Measurements from ENCODE around the gene C3.
A peak's percentile ranks its signal among the peaks of the same experiment; 100 is the strongest.

C3 gene

GRCh38 chr19:6738787-6739389 lies 18.4 kb upstream of the C3 start:
- peak overlapping the region; percentile 50 for H3K4me3 ChIP-seq (ENCODE audit: low read depth, low read length)
- TF ChIP-seq CTCF (conservative IDR thresholded peaks at IDR 0.05; ENCODE audit: low read depth, low read length) = no peak
- DNase-seq (ENCODE audit: low read depth) = no peak

GRCh38 chr19:6737873-6738786 lies 17.7 kb upstream of the C3 start:
- peak; percentile 92 for DNase-seq (ENCODE audit: low read depth)
- H3K4me3 ChIP-seq (ENCODE audit: low read depth, low read length) = no peak overlapping the region
- TF ChIP-seq CTCF (conservative IDR thresholded peaks at IDR 0.05; ENCODE audit: low read depth, low read length) = peak; percentile 78

GRCh38 chr19:6737284-6737872 lies 16.9 kb upstream of the C3 start, which contains the start of gene GPR108:
Gene GPR108, minus strand, starts transcription at chr19:6737580. Its CDS starts 4 bp downstream, at chr19:6737576.
- peak within 1 kb of the TSS; percentile 82 for H3K4me3 ChIP-seq (ENCODE audit: low read depth, low read length)
- TF ChIP-seq CTCF (conservative IDR thresholded peaks at IDR 0.05; ENCODE audit: low read depth, low read length) = no peak
- peak; percentile 100 for DNase-seq (ENCODE audit: low read depth)

- no peak for TF ChIP-seq CTCF (conservative IDR thresholded peaks at IDR 0.05; ENCODE audit: low read depth, low read length)
- DNase-seq (ENCODE audit: low read depth) = no peak
- H3K4me3 ChIP-seq (ENCODE audit: low read depth, low read length) = peak overlapping the region; percentile 82
Measured at GRCh38 chr19:6736917-6737283, 16.4 kb upstream of the C3 start.

- peak; percentile 84 for TF ChIP-seq CTCF (conservative IDR thresholded peaks at IDR 0.05; ENCODE audit: low read depth, low read length)
- peak overlapping the region; percentile 82 for H3K4me3 ChIP-seq (ENCODE audit: low read depth, low read length)
- peak; percentile 96 for DNase-seq (ENCODE audit: low read depth)
Measured at GRCh38 chr19:6736169-6736916, 15.9 kb upstream of the C3 start.

- DNase-seq (ENCODE audit: low read depth) = peak; percentile 32
Measured at GRCh38 chr19:6735181-6735911, 14.9 kb upstream of the C3 start.

More at GRCh38 chr19:6735181-6735911, 14.9 kb upstream of the C3 start:
- peak overlapping the region; percentile 82 for H3K4me3 ChIP-seq (ENCODE audit: low read depth, low read length)
- no peak for TF ChIP-seq CTCF (conservative IDR thresholded peaks at IDR 0.05; ENCODE audit: low read depth, low read length)

Measured in choroid plexus epithelial cell (primary cell).